Measurements from ENCODE around the gene FAM135A. TPM values are rescaled to one million over a fixed set of nuclear protein-coding genes. Genes with fewer than 3 reads are reported as not detected.

Gene FAM135A
- total and polyA plus RNA-seq, 9 of the 15 experiments (the other 6 are each of a cell fraction or from before 2014, with no cell fraction given) = 7.4 to 32.9 (median 19.2) TPM

DNA sequence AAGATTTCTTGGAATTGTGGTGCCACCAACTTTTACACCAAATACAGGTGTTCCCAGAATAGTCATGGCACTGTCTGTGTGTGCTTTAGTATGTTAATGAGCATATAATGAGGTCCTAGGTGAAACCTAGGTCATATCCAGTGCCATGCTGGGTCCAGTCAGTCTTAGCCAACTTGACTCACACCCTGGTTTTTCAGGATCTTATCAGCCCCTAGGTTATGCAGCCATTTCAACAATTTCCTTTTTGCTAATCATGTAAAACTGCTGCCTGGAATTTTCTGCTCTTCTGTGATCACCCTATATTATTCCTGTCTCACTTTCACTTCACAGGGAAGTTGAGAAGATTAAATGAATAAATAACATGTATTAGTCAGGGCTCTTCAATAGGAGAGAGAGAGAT lies 177.1 kb downstream of the FAM135A start (continued):
- TF ChIP-seq ZNF551 (CRISPR knock-in tag; IDR thresholded peaks at IDR 0.05) (no peak), ZNF583 (CRISPR knock-in tag; IDR thresholded peaks at IDR 0.05) (no peak)

- no TSS peak for BruUV-seq (replicated peaks)
- Histone ChIP-seq H3K4me1 (replicated peaks in 1 of 2; ENCODE audit: control insufficient read depth in 2 of 2, insufficient read depth in 2 of 2, low read length in 2 of 2) (no peaks in the 10 kb centered on the region), H3K36me3 (ENCODE audit: control insufficient read depth, insufficient read depth, low read length) (no peaks in the 10 kb centered on the region), H3K4me3 (no peak overlapping the region), H3K27ac (ENCODE audit: extremely low read depth, low read depth, low read length) (no peak overlapping the region), H3K9ac (ENCODE audit: insufficient read depth in 1 of 2, low read depth in 2 of 2, low read length in 2 of 2) (no peak overlapping the region), H3K27me3 (ENCODE audit: control insufficient read depth in 2 of 2, insufficient read depth in 2 of 2, low read length in 2 of 2) (peaks cover 0 to 6% of the 10 kb centered on the region in 2 experiments; a peak in 3 of 5 replicates), H3K79me2 (ENCODE audit: control insufficient read depth, insufficient read depth, low read length) (no peaks in the 10 kb centered on the region), H2AFZ (ENCODE audit: low read depth, low read length) (no peak overlapping the region), H3K9me3 (replicated peaks; ENCODE audit: control insufficient read depth, insufficient read depth, low read depth, low read length) (no peaks in the 10 kb centered on the region), H3K9me1 (ENCODE audit: control insufficient read depth, insufficient read depth, low read length) (no peaks in the 10 kb centered on the region), H4K20me1 (replicated peaks; ENCODE audit: control insufficient read depth, insufficient read depth, low read length) (no peaks in the 10 kb centered on the region), H3K4me2 (ENCODE audit: insufficient read depth, low read length) (no peak overlapping the region)
- FAIRE-seq (no peak), DNase-seq (ENCODE audit: extremely low read depth in 1 of 4, low spot score in 3 of 4) (no peak), ATAC-seq (no peak)
- TF ChIP-seq SMARCA4 (IDR thresholded peaks at IDR 0.05) (no peak), ZNF324 (CRISPR knock-in tag; IDR thresholded peaks at IDR 0.05) (no peak), ZNF384 (IDR thresholded peaks at IDR 0.05; ENCODE audit: low read depth, low read length) (no peak), CREB5 (CRISPR knock-in tag; IDR thresholded peaks at IDR 0.05) (no peak), ZNF174 (CRISPR knock-in tag; IDR thresholded peaks at IDR 0.05) (no peak), DNMT1 (IDR thresholded peaks at IDR 0.05) (no peak), ZC3H4 (CRISPR knock-in tag; IDR thresholded peaks at IDR 0.05; ENCODE audit: borderline replicate concordance) (no peak)
- intact Hi-C loops (cut with micrococcal nuclease) (no loop called here), in situ Hi-C loops (cut with MboI) (no loop called here)
- ChIA-PET CTCF (ENCODE audit: low intra/inter-chr PET ratio) (no interaction called here), POLR2A (interaction anchor here (0.6 to 2.1 kb wide), 3 partner anchors 14 to 26 kb away, joined by 3 to 7 read pairs (median 3); no protein-coding TSS in a partner anchor)
- WGBS (ENCODE audit: insufficient coverage, low coverage, missing lambda C conversion rate) = 7% methylated on average over 5 of the region's 5 CpGs
Observed at GRCh38 chr6:70592391-70593117, 179.2 kb downstream of the FAM135A start.
